H9 (cell line): ENCODE results near the gene TMEM127. TPM values are rescaled to one million over a fixed set of nuclear protein-coding genes. Genes with fewer than 3 reads are reported as not detected.

Source experiments
- DNase-seq: peaks from one replicate; pipeline ENCODE4 v3.0.0-alpha.2; 2017
- H2AFZ ChIP-seq: one replicate; pipeline ENCODE4 v1.6.1; 2013; ENCODE audit warnings: mild to moderate bottlenecking, low read length, control low read depth, moderate library complexity
- H2AK5ac ChIP-seq: 2 replicates; pipeline ENCODE4 v1.6.1; 2013; ENCODE audit warnings: low read length, control low read depth, mixed read lengths; ENCODE audit not compliant: insufficient read length
- H2BK120ac ChIP-seq: one replicate; pipeline ENCODE4 v1.6.1; 2013; ENCODE audit warnings: low read depth, mild to moderate bottlenecking, low read length, control low read depth, inconsistent platforms; ENCODE audit not compliant: poor library complexity, severe bottlenecking
- H2BK12ac ChIP-seq: 2 replicates; pipeline ENCODE4 v1.6.1; 2013; ENCODE audit warnings: low read length, control low read depth, mixed read lengths, low read depth; ENCODE audit not compliant: insufficient read length
- H2BK15ac ChIP-seq: 2 replicates; pipeline ENCODE4 v1.6.1; 2013; ENCODE audit warnings: low read depth, low read length, control low read depth
- H2BK20ac ChIP-seq: one replicate; pipeline ENCODE4 v1.6.1; 2013; ENCODE audit warnings: low read depth, mild to moderate bottlenecking, low read length, control low read depth, inconsistent platforms; ENCODE audit not compliant: poor library complexity, severe bottlenecking
- H2BK5ac ChIP-seq: 2 replicates; pipeline ENCODE4 v1.6.1; 2013; ENCODE audit warnings: low read length, control low read depth, mixed read lengths; ENCODE audit not compliant: insufficient read length
- H3K14ac ChIP-seq: 2 replicates; pipeline ENCODE4 v1.6.1; 2013; ENCODE audit warnings: low read length, control low read depth; ENCODE audit not compliant: insufficient read depth
- H3K18ac ChIP-seq: 2 replicates; pipeline ENCODE4 v1.6.1; 2013; ENCODE audit warnings: low read depth, mild to moderate bottlenecking, mixed read lengths, low read length, control low read depth; ENCODE audit not compliant: insufficient read length
- H3K23ac ChIP-seq: 2 replicates; pipeline ENCODE4 v1.6.1; 2013; ENCODE audit warnings: low read length, control low read depth, mixed read lengths, low read depth; ENCODE audit not compliant: insufficient read length
- H3K23me2 ChIP-seq: 2 replicates; pipeline ENCODE4 v1.6.1; 2013; ENCODE audit warnings: low read depth, mild to moderate bottlenecking, mixed read lengths, low read length, control low read depth; ENCODE audit not compliant: insufficient read length, poor library complexity, severe bottlenecking
- H3K27ac ChIP-seq: 2 replicates; pipeline ENCODE4 v1.5.1; 2013; ENCODE audit warnings: low read length, control low read depth, mixed read lengths, low read depth; ENCODE audit not compliant: insufficient read length
- H3K27me3 ChIP-seq: 2 replicates; pipeline ENCODE4 v1.6.1; 2013; ENCODE audit warnings: low read length, control low read depth, inconsistent platforms; ENCODE audit not compliant: insufficient read depth
- H3K4ac ChIP-seq: 2 replicates; pipeline ENCODE4 v1.6.1; 2013; ENCODE audit warnings: low read depth, mild to moderate bottlenecking, control low read depth, inconsistent platforms, low read length, moderate library complexity
- H3K4me1 ChIP-seq: 2 replicates; pipeline ENCODE4 v1.6.1; 2013; ENCODE audit warnings: low read length, control low read depth, inconsistent platforms; ENCODE audit not compliant: insufficient read depth
- H3K4me2 ChIP-seq: 2 replicates; pipeline ENCODE4 v1.6.1; 2013; ENCODE audit warnings: low read length, control low read depth, mixed read lengths; ENCODE audit not compliant: insufficient read length, insufficient read depth
- H3K56ac ChIP-seq: 2 replicates; pipeline ENCODE4 v1.6.1; 2013; ENCODE audit warnings: low read depth, mild to moderate bottlenecking, mixed read lengths, low read length, control low read depth; ENCODE audit not compliant: insufficient read length
- H3K79me1 ChIP-seq: 2 replicates; pipeline ENCODE4 v1.6.1; 2013; ENCODE audit warnings: low read depth, mild to moderate bottlenecking, moderate library complexity, low read length, control low read depth, inconsistent platforms; ENCODE audit not compliant: insufficient read depth, poor library complexity, severe bottlenecking
- H3K79me2 ChIP-seq: 2 replicates; pipeline ENCODE4 v1.6.1; 2013; ENCODE audit warnings: low read length, control low read depth, inconsistent platforms; ENCODE audit not compliant: insufficient read depth
- H3K9ac ChIP-seq: 2 replicates; pipeline ENCODE4 v1.6.1; 2013; ENCODE audit warnings: low read length, control low read depth, mixed read lengths; ENCODE audit not compliant: insufficient read length; ENCODE audit errors: extremely low read depth
- H3K9me3 ChIP-seq: one replicate; pipeline ENCODE4 v1.6.1; 2013; ENCODE audit warnings: low read depth, low read length, inconsistent platforms; ENCODE audit not compliant: control insufficient read depth
- H3T11ph ChIP-seq: one replicate; pipeline ENCODE4 v1.6.1; 2013; ENCODE audit warnings: mild to moderate bottlenecking, low read length, control low read depth, inconsistent platforms
- H4K20me1 ChIP-seq: one replicate; pipeline ENCODE4 v1.6.1; 2013; ENCODE audit not compliant: control insufficient read depth, insufficient read length, insufficient read depth
- H4K5ac ChIP-seq: 2 replicates; pipeline ENCODE4 v1.6.1; 2013; ENCODE audit warnings: low read depth, mild to moderate bottlenecking, mixed read lengths, low read length, control low read depth; ENCODE audit not compliant: insufficient read length
- H4K8ac ChIP-seq: replicated peaks from 2 replicates; pipeline ENCODE4 v1.6.1; 2013; ENCODE audit warnings: low read length, control low read depth, mixed read lengths, low read depth; ENCODE audit not compliant: insufficient read length
- H4K91ac ChIP-seq: 2 replicates; pipeline ENCODE4 v1.6.1; 2013; ENCODE audit warnings: low read depth, mild to moderate bottlenecking, moderate library complexity, mixed read lengths, low read length, control low read depth; ENCODE audit not compliant: insufficient read length
- H3K27ac Mint-ChIP-seq, 3 experiments: 2 replicates in 2 of 3; 3 replicates in 1 of 3; pipeline ENCODE4 v1.8.0; 2020 to 2021; ENCODE audit warnings: mixed read lengths in 3 of 3, mild to moderate bottlenecking in 1 of 3, moderate library complexity in 1 of 3
- H3K27me3 Mint-ChIP-seq: 2 replicates; pipeline ENCODE4 v1.8.0; 2021; ENCODE audit warnings: low read depth, mild to moderate bottlenecking, moderate library complexity, mixed read lengths
- H3K36me3 Mint-ChIP-seq, 3 experiments: 2 replicates in 2 of 3; 3 replicates in 1 of 3; pipeline ENCODE4 v1.8.0; 2020 to 2021; ENCODE audit warnings: low read depth in 3 of 3, mixed read lengths in 3 of 3; ENCODE audit not compliant: insufficient read depth in 1 of 3
- H3K4me1 Mint-ChIP-seq, 2 experiments: 2 replicates each; pipeline ENCODE4 v1.8.0; 2020; ENCODE audit warnings: mixed read lengths in 2 of 2
- H3K4me3 Mint-ChIP-seq, 2 experiments: 2 replicates in 1 of 2; 3 replicates in 1 of 2; pipeline ENCODE4 v1.8.0; 2020 to 2021; ENCODE audit warnings: mild to moderate bottlenecking in 2 of 2, mixed read lengths in 2 of 2, moderate library complexity in 1 of 2
- H3K9me3 Mint-ChIP-seq, 2 experiments: 2 replicates in 1 of 2; 3 replicates in 1 of 2; pipeline ENCODE4 v1.8.0; 2020; ENCODE audit warnings: mild to moderate bottlenecking in 2 of 2, mixed read lengths in 2 of 2, moderate library complexity in 1 of 2
- CTCF ChIP-seq: fragments of 200-600 bp; sonication (generic); conservative IDR thresholded peaks from 3 replicates; pipeline ENCODE4 v1.8.0; 2021; ENCODE audit warnings: antibody characterized with exemption, mild to moderate bottlenecking
- WGBS: extraction: QIAGEN DNeasy Blood & Tissue Kit; methylation state at CpG from one replicate; pipeline ENCODE4 v1.1.7; 2013; ENCODE audit warnings: missing lambda C conversion rate, low lambda C conversion rate, mixed read lengths; ENCODE audit not compliant: insufficient read length; ENCODE audit errors: extremely low coverage; 5-methylcytosine and 5-hydroxymethylcytosine counted together
- total RNA-seq: library from RNA; stranded (reverse); gene quantifications from 2 replicates; pipeline ENCODE4 v1.2.1, GENCODE V29; 2021

The TMEM127 gene
- total RNA-seq, 1 experiment from 2014 or later = 30.1 TPM

- H3K79me2 ChIP-seq = no peaks in the 10 kb centered on the region; the same call in 1 of the 2 replicates
Observed at GRCh38 chr2:96265349-96265839, 403 bp downstream of the TMEM127 start.

More at GRCh38 chr2:96265349-96265839, 403 bp downstream of the TMEM127 start:
- H2AK5ac ChIP-seq = no peak overlapping the region
- H4K8ac ChIP-seq = no peak overlapping the region
- Mint-ChIP-seq H3K27ac (no peak overlapping the region), H3K4me3 (peak overlapping the region; percentile 97 to 99), H3K4me1 (peaks cover 25% of the 10 kb centered on the region in 2 experiments), H3K9me3 (no peaks in the 10 kb centered on the region), H3K36me3 (peaks cover 17 to 39% (median 27%) of the 10 kb centered on the region in 3 experiments; a peak in 6 of 7 replicates), H3K27me3 (no peaks in the 10 kb centered on the region)
- no peak overlapping the region for H3K23ac ChIP-seq
- no peak overlapping the region for H2BK20ac ChIP-seq
- no peak for DNase-seq
- no peak for TF ChIP-seq CTCF
- no peaks in the 10 kb centered on the region for H3K4me1 ChIP-seq
- no CpG with 5 or more reads among the region's 49 CpGs for WGBS
- peak overlapping the region; percentile 58 for H3K9ac ChIP-seq
- H4K91ac ChIP-seq = no peak overlapping the region
- H3K14ac ChIP-seq = no peak overlapping the region
- no peaks in the 10 kb centered on the region for H4K20me1 ChIP-seq
- no peak overlapping the region for H2AFZ ChIP-seq
- H3K23me2 ChIP-seq = peaks cover 5% of the 10 kb centered on the region
- H2BK15ac ChIP-seq = no peak overlapping the region
- H3K9me3 ChIP-seq = no peaks in the 10 kb centered on the region
- no peaks in the 10 kb centered on the region for H3K27me3 ChIP-seq
- no peak overlapping the region for H3K4ac ChIP-seq
- H2BK12ac ChIP-seq = no peak overlapping the region
- H3K18ac ChIP-seq = no peak overlapping the region
- no peak overlapping the region for H3T11ph ChIP-seq
- no peak overlapping the region for H3K56ac ChIP-seq
- peaks cover 5% of the 10 kb centered on the region for H3K79me1 ChIP-seq
- no peak overlapping the region for H2BK5ac ChIP-seq
- peak overlapping the region; percentile 74 for H3K4me2 ChIP-seq
- H4K5ac ChIP-seq = no peak overlapping the region
- H3K27ac ChIP-seq = no peak overlapping the region
- H2BK120ac ChIP-seq = no peak overlapping the region
